H9 (cell line): ENCODE measurements around the gene ETFA. TPM values are rescaled to one million over a fixed set of nuclear protein-coding genes. Genes with fewer than 3 reads are reported as not detected.

ENCODE experiments used
- DNase-seq: peaks from one replicate; pipeline ENCODE4 v3.0.0-alpha.2; 2017
- H2AFZ ChIP-seq: one replicate; pipeline ENCODE4 v1.6.1; 2013; ENCODE audit warnings: mild to moderate bottlenecking, low read length, control low read depth, moderate library complexity
- H2AK5ac ChIP-seq: 2 replicates; pipeline ENCODE4 v1.6.1; 2013; ENCODE audit warnings: low read length, control low read depth, mixed read lengths; ENCODE audit not compliant: insufficient read length
- H2BK120ac ChIP-seq: one replicate; pipeline ENCODE4 v1.6.1; 2013; ENCODE audit warnings: low read depth, mild to moderate bottlenecking, low read length, control low read depth, inconsistent platforms; ENCODE audit not compliant: poor library complexity, severe bottlenecking
- H2BK12ac ChIP-seq: 2 replicates; pipeline ENCODE4 v1.6.1; 2013; ENCODE audit warnings: low read length, control low read depth, mixed read lengths, low read depth; ENCODE audit not compliant: insufficient read length
- H2BK15ac ChIP-seq: 2 replicates; pipeline ENCODE4 v1.6.1; 2013; ENCODE audit warnings: low read depth, low read length, control low read depth
- H2BK20ac ChIP-seq: one replicate; pipeline ENCODE4 v1.6.1; 2013; ENCODE audit warnings: low read depth, mild to moderate bottlenecking, low read length, control low read depth, inconsistent platforms; ENCODE audit not compliant: poor library complexity, severe bottlenecking
- H2BK5ac ChIP-seq: 2 replicates; pipeline ENCODE4 v1.6.1; 2013; ENCODE audit warnings: low read length, control low read depth, mixed read lengths; ENCODE audit not compliant: insufficient read length
- H3K14ac ChIP-seq: 2 replicates; pipeline ENCODE4 v1.6.1; 2013; ENCODE audit warnings: low read length, control low read depth; ENCODE audit not compliant: insufficient read depth
- H3K18ac ChIP-seq: 2 replicates; pipeline ENCODE4 v1.6.1; 2013; ENCODE audit warnings: low read depth, mild to moderate bottlenecking, mixed read lengths, low read length, control low read depth; ENCODE audit not compliant: insufficient read length
- H3K23ac ChIP-seq: 2 replicates; pipeline ENCODE4 v1.6.1; 2013; ENCODE audit warnings: low read length, control low read depth, mixed read lengths, low read depth; ENCODE audit not compliant: insufficient read length
- H3K23me2 ChIP-seq: 2 replicates; pipeline ENCODE4 v1.6.1; 2013; ENCODE audit warnings: low read depth, mild to moderate bottlenecking, mixed read lengths, low read length, control low read depth; ENCODE audit not compliant: insufficient read length, poor library complexity, severe bottlenecking
- H3K27ac ChIP-seq: 2 replicates; pipeline ENCODE4 v1.5.1; 2013; ENCODE audit warnings: low read length, control low read depth, mixed read lengths, low read depth; ENCODE audit not compliant: insufficient read length
- H3K27me3 ChIP-seq: 2 replicates; pipeline ENCODE4 v1.6.1; 2013; ENCODE audit warnings: low read length, control low read depth, inconsistent platforms; ENCODE audit not compliant: insufficient read depth
- H3K4ac ChIP-seq: 2 replicates; pipeline ENCODE4 v1.6.1; 2013; ENCODE audit warnings: low read depth, mild to moderate bottlenecking, control low read depth, inconsistent platforms, low read length, moderate library complexity
- H3K4me1 ChIP-seq: 2 replicates; pipeline ENCODE4 v1.6.1; 2013; ENCODE audit warnings: low read length, control low read depth, inconsistent platforms; ENCODE audit not compliant: insufficient read depth
- H3K4me2 ChIP-seq: 2 replicates; pipeline ENCODE4 v1.6.1; 2013; ENCODE audit warnings: low read length, control low read depth, mixed read lengths; ENCODE audit not compliant: insufficient read length, insufficient read depth
- H3K56ac ChIP-seq: 2 replicates; pipeline ENCODE4 v1.6.1; 2013; ENCODE audit warnings: low read depth, mild to moderate bottlenecking, mixed read lengths, low read length, control low read depth; ENCODE audit not compliant: insufficient read length
- H3K79me1 ChIP-seq: 2 replicates; pipeline ENCODE4 v1.6.1; 2013; ENCODE audit warnings: low read depth, mild to moderate bottlenecking, moderate library complexity, low read length, control low read depth, inconsistent platforms; ENCODE audit not compliant: insufficient read depth, poor library complexity, severe bottlenecking
- H3K79me2 ChIP-seq: 2 replicates; pipeline ENCODE4 v1.6.1; 2013; ENCODE audit warnings: low read length, control low read depth, inconsistent platforms; ENCODE audit not compliant: insufficient read depth
- H3K9ac ChIP-seq: 2 replicates; pipeline ENCODE4 v1.6.1; 2013; ENCODE audit warnings: low read length, control low read depth, mixed read lengths; ENCODE audit not compliant: insufficient read length; ENCODE audit errors: extremely low read depth
- H3K9me3 ChIP-seq: one replicate; pipeline ENCODE4 v1.6.1; 2013; ENCODE audit warnings: low read depth, low read length, inconsistent platforms; ENCODE audit not compliant: control insufficient read depth
- H3T11ph ChIP-seq: one replicate; pipeline ENCODE4 v1.6.1; 2013; ENCODE audit warnings: mild to moderate bottlenecking, low read length, control low read depth, inconsistent platforms
- H4K20me1 ChIP-seq: one replicate; pipeline ENCODE4 v1.6.1; 2013; ENCODE audit not compliant: control insufficient read depth, insufficient read length, insufficient read depth
- H4K5ac ChIP-seq: 2 replicates; pipeline ENCODE4 v1.6.1; 2013; ENCODE audit warnings: low read depth, mild to moderate bottlenecking, mixed read lengths, low read length, control low read depth; ENCODE audit not compliant: insufficient read length
- H4K8ac ChIP-seq: replicated peaks from 2 replicates; pipeline ENCODE4 v1.6.1; 2013; ENCODE audit warnings: low read length, control low read depth, mixed read lengths, low read depth; ENCODE audit not compliant: insufficient read length
- H4K91ac ChIP-seq: 2 replicates; pipeline ENCODE4 v1.6.1; 2013; ENCODE audit warnings: low read depth, mild to moderate bottlenecking, moderate library complexity, mixed read lengths, low read length, control low read depth; ENCODE audit not compliant: insufficient read length
- H3K27ac Mint-ChIP-seq, 3 experiments: 2 replicates in 2 of 3; 3 replicates in 1 of 3; pipeline ENCODE4 v1.8.0; 2020 to 2021; ENCODE audit warnings: mixed read lengths in 3 of 3, mild to moderate bottlenecking in 1 of 3, moderate library complexity in 1 of 3
- H3K27me3 Mint-ChIP-seq: 2 replicates; pipeline ENCODE4 v1.8.0; 2021; ENCODE audit warnings: low read depth, mild to moderate bottlenecking, moderate library complexity, mixed read lengths
- H3K36me3 Mint-ChIP-seq, 3 experiments: 2 replicates in 2 of 3; 3 replicates in 1 of 3; pipeline ENCODE4 v1.8.0; 2020 to 2021; ENCODE audit warnings: low read depth in 3 of 3, mixed read lengths in 3 of 3; ENCODE audit not compliant: insufficient read depth in 1 of 3
- H3K4me1 Mint-ChIP-seq, 2 experiments: 2 replicates each; pipeline ENCODE4 v1.8.0; 2020; ENCODE audit warnings: mixed read lengths in 2 of 2
- H3K4me3 Mint-ChIP-seq, 2 experiments: 2 replicates in 1 of 2; 3 replicates in 1 of 2; pipeline ENCODE4 v1.8.0; 2020 to 2021; ENCODE audit warnings: mild to moderate bottlenecking in 2 of 2, mixed read lengths in 2 of 2, moderate library complexity in 1 of 2
- H3K9me3 Mint-ChIP-seq, 2 experiments: 2 replicates in 1 of 2; 3 replicates in 1 of 2; pipeline ENCODE4 v1.8.0; 2020; ENCODE audit warnings: mild to moderate bottlenecking in 2 of 2, mixed read lengths in 2 of 2, moderate library complexity in 1 of 2
- WGBS: extraction: QIAGEN DNeasy Blood & Tissue Kit; methylation state at CpG from one replicate; pipeline ENCODE4 v1.1.7; 2013; ENCODE audit warnings: missing lambda C conversion rate, low lambda C conversion rate, mixed read lengths; ENCODE audit not compliant: insufficient read length; ENCODE audit errors: extremely low coverage; 5-methylcytosine and 5-hydroxymethylcytosine counted together
- total RNA-seq: library from RNA; stranded (reverse); gene quantifications from 2 replicates; pipeline ENCODE4 v1.2.1, GENCODE V29; 2021
- TF ChIP-seq, protein P1 (sequence below): fragments of 200-600 bp; sonication (generic); conservative IDR thresholded peaks from 3 replicates; pipeline ENCODE4 v1.8.0; 2021; ENCODE audit warnings: antibody characterized with exemption, mild to moderate bottlenecking

The ETFA gene
- total RNA-seq, 1 experiment from 2014 or later: 109 TPM

DNA sequence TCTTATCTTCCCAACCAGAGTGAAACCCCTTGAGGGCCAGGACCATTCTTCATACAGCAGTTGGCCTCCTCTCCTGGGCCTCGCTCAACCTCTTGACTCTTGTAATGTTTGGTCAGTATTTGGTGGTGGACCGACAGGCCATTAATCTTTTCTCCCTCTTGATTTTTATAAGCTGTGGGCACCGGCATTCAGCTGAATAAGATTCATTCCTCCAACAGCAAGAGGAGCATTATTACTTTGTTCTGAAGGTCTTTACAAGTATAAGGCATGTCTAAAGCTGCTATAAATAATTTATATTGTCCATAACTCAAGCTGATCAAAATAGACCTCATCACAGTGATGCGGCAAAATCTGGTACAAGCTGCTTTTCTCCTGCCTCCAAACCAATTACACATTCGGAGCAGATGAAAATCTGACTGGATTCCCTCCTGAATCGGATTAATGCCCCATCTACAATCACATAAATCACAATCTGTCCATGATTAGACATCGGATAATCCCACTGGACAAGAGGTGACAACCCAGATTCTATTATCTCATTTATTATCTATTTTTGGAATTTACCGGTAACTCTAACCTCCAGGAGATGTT lies 16.9 kb upstream of the ETFA start:
- Histone ChIP-seq H3K79me2 (no peaks in the 10 kb centered on the region), H3K56ac (no peak overlapping the region), H3K9me3 (no peaks in the 10 kb centered on the region), H3K9ac (no peak overlapping the region), H3K27ac (no peak overlapping the region), H2BK120ac (no peak overlapping the region), H3K23me2 (no peaks in the 10 kb centered on the region), H3K23ac (no peak overlapping the region), H2BK15ac (no peak overlapping the region), H3K18ac (no peak overlapping the region), H2AK5ac (no peak overlapping the region), H3K4me2 (no peak overlapping the region), H2AFZ (no peak overlapping the region), H3K14ac (no peak overlapping the region), H3K79me1 (no peaks in the 10 kb centered on the region), H4K91ac (no peak overlapping the region), H2BK20ac (no peak overlapping the region), H3K4ac (no peak overlapping the region), H4K8ac (no peak overlapping the region), H2BK5ac (no peak overlapping the region), H3K27me3 (no peaks in the 10 kb centered on the region; the same call in 1 of the 2 replicates), H4K20me1 (no peaks in the 10 kb centered on the region), H4K5ac (no peak overlapping the region), H3T11ph (no peak overlapping the region), H2BK12ac (no peak overlapping the region), H3K4me1 (no peaks in the 10 kb centered on the region)
- no peaks in the 10 kb centered on the region for H3K9me3 Mint-ChIP-seq
- no CpG with 5 or more reads among the region's 8 CpGs for WGBS
- H3K27me3 Mint-ChIP-seq: peaks cover 42% of the 10 kb centered on the region
- no peak for DNase-seq
- no peak overlapping the region; a peak in 1 of 7 replicates for H3K27ac Mint-ChIP-seq
- no peaks in the 10 kb centered on the region for H3K36me3 Mint-ChIP-seq
- TF ChIP-seq, protein P1, sequence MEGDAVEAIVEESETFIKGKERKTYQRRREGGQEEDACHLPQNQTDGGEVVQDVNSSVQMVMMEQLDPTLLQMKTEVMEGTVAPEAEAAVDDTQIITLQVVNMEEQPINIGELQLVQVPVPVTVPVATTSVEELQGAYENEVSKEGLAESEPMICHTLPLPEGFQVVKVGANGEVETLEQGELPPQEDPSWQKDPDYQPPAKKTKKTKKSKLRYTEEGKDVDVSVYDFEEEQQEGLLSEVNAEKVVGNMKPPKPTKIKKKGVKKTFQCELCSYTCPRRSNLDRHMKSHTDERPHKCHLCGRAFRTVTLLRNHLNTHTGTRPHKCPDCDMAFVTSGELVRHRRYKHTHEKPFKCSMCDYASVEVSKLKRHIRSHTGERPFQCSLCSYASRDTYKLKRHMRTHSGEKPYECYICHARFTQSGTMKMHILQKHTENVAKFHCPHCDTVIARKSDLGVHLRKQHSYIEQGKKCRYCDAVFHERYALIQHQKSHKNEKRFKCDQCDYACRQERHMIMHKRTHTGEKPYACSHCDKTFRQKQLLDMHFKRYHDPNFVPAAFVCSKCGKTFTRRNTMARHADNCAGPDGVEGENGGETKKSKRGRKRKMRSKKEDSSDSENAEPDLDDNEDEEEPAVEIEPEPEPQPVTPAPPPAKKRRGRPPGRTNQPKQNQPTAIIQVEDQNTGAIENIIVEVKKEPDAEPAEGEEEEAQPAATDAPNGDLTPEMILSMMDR: no peak
- H3K4me1 Mint-ChIP-seq: peaks cover 7% of the 10 kb centered on the region in 2 experiments
- no peak overlapping the region for H3K4me3 Mint-ChIP-seq
